Central memory CD4-positive, alpha-beta T cell (primary cell): ENCODE results near the gene PCARE.
A peak's percentile ranks its signal among the peaks of the same experiment; 100 is the strongest.
"Not testable (repeated sequence)": the region's sequence is repeated elsewhere in the genome, so short reads cannot be mapped to it uniquely, and the experiment has no call there.

Source experiments
- DNase-seq: peaks from one replicate; pipeline ENCODE4 v3.0.0; 2022
- total RNA-seq, 3 experiments: gene quantifications; one replicate each; lab custom pipeline; 2026; lab: John Stamatoyannopoulos, UW

PCARE gene
- 0 reads per million in 3 experiments for total RNA-seq

DNA sequence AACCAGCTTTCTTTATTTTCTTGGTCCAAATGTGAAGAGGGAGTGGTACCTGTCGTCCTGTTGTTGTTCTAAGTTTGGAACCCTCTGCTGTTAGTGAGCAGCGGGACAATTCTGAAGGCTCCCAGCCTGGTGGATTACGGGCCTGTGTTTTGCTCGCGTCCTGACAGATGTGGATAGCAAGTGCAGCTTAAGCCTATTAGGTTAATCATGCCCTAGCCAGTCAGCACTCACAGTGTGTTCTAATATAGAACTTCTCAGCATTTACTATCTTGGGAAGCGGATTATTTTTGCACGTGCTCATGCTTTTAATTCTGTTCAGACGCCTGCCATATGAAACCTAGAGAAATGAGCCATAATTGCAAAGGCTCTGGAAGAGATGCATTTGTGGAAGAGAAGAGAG is at the start of gene PCARE:
PCARE (minus strand) TSS at position 113 of the 400 bp plus-strand sequence. CDS start 262 bp downstream, outside the sequence.
- DNase-seq = no peak

DNA sequence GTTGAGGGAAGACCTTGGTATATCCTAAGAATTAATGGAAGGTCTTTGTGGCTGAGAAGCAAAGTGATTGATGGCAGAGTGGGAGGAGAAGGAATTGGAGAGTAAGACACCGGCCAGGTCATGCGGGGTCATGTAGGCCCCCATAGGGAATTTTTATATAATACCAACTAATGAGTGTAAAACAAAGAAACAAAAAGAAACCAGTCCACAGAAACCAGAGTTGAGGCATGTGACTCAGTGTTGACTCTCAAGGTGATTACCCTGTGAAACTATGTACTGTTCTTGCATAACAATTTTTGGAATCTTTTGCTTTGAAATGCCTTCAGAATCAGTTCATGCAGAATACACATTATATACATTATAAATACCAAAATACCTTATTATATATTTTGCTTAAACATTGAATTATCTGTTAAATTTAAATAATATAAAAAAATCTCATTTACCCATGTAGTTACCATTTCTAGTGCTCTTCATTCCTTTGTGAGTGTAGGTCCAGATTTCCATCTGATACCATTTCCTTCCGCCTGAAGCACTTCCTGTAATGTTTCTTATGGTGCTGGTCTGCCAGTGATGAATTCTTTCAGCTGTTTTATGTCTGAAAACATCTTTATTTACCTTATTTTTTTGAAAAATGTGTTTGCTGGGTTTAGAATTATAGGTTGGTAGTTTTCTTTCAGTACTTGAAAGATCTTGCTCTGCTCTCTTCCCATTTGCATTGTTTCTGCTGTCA is 49.5 kb upstream of the PCARE start:
- DNase-seq = no peak

DNA sequence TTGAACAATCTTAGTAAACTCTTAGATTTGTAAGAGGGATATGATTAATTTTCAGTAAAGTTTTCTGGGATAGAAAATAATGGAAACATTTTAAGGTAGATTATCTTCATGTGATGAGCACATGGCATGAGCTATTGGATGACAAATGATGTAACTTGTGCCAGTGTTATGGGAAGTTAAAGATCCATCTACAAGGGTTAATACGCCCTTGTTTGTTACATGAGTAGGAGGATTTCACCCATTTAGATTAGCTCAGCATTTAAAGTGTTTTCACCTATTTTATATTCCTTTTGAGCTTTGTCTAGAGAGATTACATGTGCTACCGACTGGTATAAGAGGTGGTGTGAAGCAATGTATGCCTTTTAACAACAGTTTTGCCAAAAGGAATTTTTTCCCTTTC is 46.5 kb upstream of the PCARE start:
- no peak for DNase-seq

DNA sequence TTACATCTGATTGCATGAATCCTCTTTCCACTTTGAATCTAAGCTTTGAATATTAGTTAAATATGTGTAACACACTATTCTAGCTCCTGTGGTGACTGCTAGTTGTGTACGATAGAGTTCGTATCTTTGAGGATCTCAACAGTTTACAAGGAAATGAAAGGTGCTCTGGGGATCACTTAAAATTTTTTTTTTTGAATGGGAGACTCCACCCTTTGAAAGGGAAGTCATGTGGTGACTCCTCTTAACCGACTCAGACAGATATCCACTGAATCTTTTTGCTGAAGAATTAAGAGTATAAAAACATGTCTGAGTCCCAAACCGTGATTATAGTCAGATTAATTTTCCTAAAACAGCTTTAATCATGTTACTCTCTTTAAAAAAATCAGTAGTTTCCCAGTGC is 44.9 kb upstream of the PCARE start:
- no peak for DNase-seq

DNA sequence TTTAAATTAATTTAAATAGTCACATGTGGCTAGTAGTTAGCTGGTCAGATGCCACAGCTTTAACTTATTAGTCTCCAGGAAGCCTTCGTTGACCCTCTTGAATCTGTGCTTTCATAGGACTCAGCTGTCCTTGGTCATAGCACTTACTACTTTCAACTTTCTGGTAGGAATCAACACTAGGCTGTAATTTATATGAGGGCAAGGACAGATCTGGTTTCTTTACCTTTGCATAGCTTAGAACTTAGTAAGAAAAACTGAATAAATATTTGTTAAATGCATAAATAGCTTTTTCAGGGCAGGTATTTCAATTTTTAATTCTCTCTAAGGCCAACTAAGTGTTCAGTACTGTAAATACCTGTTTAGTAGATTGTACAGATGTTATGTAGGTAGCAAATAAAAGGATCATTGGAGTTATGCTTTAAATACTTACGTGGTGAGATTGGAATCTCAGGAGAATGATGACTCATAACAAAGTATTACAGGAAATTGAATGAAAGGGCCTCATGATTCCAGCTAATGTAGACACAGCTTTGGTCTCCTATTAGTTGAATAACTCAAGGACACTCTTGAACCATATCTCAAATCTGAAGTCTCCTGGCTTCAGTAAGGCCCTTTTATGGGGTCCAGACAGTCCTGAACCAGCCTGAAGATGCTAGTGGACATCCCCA is 43.4 kb upstream of the PCARE start:
- no peak for DNase-seq

DNA sequence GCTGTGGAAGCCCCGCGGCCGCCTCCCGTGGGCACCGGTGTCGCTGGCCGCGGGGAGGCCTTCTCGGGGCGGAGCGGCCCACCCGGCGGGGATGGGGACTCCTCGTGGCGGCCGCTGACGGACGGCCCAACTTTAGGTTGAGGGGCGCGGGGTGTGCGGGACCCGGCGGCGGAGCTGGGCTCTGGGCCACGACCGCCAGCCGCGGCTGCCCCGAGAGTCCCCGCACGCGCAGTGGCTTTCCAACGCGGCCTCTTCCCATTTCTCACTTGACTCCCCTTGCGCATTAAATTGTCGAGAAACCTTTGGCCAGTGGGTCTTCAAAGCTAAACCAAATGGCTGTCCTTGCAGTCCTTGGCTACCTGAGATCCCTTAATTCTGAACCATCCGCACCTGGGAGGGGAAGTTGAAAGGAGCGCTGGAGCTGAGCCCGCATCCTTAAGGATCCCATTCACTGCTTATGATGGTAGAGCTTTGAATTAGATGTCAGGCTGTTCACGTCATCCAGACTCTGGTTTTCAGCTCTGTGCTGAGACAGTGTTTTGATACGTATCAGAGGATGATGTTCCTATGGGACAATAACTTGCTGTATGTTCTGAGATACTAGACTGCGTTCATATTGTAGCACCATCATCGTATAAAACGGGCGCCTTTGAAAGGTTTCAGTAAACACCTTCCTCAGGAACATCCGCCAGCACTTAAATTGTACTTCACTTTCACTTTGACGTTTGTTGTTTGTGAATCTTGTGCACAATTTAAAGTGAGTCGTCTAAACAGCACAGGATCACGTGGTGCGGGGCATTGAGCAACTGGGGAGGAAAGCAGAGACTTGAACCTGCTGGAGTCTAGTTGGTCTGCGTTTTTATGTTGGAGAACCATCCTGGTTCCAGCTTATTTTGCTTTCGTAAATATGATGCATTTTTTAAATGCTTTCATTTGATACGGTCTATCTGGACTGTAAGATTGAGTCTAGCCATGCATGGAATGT is 41.8 kb upstream of the PCARE start:
- DNase-seq = peak; percentile 73

DNA sequence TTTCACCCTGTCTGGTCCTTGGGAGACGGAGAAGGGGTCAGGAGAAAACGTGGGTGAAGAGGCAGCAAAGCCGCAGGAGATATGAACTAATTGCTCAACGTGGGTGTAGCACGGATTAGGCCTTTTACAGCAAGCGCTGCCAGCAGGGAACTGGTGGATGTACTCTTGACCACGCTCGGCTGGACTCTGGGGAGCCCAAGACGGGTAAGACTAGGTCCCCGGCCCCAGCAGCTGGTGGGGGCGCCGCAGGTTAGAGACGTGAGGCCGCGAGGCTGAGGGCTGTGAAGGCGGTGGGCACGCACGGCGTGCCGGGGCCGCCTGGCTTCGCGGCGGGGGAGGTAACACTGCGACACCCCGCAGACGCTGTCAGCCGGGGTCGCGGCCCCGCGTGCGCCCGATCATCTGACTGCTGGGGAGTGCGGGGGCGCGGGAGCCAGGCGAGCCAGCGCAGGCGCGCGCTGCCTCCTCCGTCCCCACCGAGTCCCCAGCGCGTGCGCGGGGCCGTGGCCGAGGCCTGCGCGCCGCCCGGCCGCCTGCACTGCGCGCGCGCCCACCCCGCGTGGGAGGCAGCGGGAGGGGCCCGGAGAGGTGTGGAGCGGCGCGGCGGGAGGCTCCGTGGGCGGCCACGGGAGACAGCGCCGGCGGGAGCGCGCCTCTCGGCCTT is 40.8 kb upstream of the PCARE start, which contains the start of gene CLIP4:
CLIP4 (plus strand) TSS at position 470 of the 664 bp plus-strand sequence. CDS start 5,974 bp downstream, outside the sequence.
- DNase-seq = peak; percentile 73

DNA sequence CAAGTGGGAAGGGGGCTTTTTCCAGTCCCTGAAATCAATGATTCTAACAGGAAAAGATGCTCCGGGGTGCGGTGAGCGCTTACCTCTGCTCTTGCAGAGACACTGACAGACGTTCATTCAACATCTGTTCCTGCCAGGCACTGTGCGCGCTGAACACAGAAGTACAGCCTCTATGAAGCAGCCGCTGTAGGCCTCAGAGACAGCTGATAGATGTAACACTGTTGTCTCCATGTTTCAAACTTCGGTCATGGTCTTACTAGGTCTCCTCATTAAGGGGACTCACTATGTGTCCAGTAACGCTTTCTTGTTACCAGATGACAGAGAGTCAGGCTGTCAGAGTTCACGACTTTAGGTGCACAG is 40.2 kb upstream of the PCARE start:
- no peak for DNase-seq

DNA sequence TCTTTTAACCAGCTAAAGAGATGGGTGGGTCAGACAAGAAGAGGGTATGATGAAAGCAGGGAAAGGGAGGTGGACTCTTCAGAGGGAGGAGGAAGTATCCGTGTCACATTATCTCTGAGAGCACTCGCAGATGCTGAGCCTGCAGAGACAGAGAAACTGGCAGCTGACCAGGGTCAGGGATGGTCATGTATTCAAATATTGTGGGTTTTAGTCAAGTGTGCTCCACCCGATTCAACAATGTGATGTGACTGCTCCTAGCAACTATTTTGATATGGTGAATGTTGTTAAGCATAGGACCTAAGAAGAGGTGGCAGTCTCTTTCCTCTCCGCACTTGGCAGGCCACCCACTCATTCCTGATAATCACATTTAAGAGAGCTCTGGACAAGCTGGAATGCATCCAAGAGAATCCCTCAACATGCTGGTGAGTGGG is 39.6 kb upstream of the PCARE start:
- no peak for DNase-seq

DNA sequence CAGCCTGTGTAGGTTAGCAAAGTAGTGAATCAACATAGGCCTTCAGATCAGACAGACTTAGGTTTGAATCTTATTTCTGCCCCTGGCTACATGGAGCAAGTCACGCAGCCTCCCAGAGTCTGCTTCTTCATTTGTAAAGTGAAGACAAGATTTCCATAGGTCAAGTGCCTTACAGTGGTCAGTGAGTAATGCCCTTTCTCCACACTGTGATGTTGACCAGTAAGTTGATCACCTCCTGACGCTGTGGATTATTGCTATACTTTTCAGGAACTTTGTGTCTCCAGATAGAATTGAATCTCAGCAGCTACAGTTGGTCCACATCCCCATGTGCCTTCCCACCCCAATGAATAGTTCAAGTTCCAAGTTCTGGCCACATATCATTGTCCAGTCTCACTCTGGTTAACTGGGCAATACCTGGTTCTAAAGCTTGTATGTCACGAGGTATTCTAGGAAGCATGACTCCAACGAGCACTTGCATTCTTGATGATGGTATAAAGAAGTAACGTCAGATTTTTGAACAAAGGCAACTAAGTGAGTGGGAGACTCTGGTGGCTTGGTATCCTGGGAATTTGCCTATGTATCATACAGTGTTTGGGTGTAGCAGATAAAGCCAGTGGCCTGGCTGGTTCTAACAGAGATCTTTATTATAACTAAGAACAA is 38.8 kb upstream of the PCARE start:
- DNase-seq = no peak

DNA sequence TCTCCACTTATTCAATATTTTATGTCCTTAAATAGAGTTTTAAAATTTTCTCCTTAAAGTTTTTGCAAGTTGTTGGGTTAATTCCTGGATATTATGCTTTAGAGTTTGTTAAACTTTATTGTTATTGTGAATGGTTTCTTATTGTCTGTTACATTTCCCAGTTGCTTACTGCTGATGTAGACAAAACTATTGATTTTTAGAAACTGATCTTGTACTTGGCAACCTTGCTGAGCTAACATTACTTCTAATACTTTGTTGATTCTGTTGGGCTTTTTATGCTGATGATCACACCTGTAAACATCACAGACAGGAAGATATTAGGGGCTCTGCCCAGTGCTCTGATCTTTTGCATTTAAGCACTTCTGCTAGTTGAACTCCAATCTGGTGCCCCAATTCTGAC is 38.1 kb upstream of the PCARE start:
- DNase-seq = no peak

DNA sequence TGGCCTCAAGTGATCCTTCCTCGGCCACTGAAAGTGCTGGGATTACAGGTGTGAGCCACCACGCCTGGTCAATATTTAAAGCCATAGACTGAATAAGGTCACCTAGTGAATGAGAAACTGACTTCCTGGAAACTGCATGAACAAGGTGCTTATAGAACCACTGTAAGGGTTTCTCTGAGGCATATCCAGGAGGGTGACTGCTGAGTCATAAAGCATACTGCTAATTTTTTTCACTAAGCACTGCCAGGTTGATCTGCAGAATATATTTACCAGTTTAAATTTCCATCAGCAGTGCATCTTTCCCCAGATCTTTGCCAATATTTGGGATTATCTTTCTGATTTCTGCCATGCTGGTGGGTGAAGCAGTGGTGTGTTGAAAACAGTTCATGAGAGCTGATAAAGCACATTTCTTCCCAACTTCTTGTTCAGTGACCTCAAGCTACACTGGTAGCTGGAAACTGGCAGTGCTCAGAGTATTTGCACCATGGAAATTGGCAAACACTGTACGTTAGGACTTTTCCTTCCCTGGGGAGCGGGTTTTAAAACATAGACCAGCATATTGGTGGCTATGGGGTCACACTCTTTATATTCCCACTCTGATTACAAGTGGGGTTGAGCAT is 36.7 kb upstream of the PCARE start:
- no peak for DNase-seq

DNA sequence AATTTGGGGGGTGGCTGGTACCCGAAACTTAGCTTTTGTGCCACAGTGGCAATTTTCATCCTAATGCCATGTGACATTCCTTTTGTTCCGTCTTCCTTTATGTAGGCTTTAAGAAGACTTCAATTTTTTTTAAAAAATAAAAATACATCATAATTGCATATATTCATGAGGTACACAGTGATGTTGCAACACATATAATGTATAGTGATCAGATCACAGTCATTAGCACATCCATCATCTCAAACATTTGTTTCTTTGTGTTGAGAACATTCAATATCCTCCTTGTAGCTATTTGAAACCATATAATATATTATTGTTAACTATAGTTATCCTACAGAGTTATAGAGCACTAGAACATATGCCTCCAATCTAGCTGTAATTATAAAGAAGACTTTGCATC is 34.9 kb upstream of the PCARE start:
- DNase-seq = no peak

DNA sequence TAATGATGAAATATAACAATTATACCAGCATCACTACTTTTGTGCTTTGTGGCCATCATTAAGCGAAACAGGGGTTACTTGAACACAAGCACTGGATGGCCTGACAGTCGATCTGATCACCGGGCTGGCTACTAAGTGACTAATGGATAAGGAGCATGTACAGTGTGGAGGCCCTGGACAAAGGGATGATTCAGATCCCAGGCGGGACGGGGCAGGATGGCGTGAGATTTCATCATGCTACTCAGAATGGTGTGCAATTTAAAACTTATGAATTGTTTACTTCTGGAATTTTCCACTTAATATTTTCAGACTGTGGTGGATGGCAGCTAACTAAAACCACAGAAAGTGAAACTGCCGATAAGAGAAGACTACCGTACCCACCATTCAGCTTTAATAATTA is 33.9 kb upstream of the PCARE start:
- no peak for DNase-seq

DNA sequence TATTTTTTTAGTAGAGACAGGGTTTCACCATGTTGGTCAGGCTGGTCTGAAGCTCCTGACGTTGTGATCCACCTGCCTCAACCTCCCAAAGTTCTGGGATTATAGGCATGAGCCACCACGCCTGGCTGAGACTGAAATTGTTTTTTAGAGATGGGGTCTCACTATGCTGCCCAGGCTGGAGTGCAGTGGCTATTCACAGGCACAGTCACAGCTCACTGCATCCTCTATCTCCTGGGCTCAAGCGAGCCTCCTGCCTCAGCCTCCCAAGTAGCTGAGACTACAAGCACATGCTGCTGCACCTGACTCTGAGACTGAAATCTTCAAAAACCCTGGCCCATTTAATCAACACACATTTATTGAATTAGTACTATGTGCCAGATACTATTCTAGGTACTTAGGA is 33.2 kb upstream of the PCARE start:
- not testable (repeated sequence) for DNase-seq

DNA sequence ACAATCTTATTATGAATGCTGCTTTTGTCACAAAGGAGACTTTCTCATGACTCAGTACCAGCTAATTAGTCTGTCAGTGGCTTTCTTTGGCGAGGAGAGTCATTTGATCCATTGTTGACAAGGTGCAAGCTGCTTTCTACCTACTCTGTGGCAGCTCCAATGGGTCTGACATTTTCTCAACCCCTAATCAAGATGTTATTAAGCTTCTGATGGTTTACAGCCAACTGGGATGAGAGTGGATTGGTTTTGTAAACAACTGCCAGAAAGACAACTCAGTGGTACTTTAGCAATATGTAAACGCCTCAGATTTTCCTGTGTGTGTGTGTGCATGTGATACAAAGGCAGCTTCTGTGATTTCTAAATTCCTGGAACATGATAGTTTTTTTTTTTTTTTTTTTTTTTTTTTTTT is 32.7 kb upstream of the PCARE start:
- DNase-seq = no peak

DNA sequence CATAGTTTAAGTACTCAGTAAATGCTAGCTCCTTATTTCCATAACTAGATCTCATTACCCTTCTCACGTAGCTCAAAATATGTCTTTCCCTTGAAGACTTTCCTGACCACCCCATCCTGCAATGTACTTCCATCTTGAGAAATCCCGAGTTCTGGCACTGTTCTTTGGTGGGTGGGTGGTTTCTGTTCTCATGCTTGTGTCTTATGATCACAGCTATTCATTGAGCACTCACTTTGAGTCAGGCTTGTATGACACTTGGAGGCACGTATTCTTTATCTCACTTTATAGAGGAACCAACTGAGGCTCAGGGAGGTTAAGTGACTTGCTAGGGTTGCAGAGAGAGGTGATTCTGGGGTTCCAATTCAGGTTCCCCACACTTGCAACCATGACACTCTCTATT is 31.9 kb upstream of the PCARE start:
- no peak for DNase-seq

DNA sequence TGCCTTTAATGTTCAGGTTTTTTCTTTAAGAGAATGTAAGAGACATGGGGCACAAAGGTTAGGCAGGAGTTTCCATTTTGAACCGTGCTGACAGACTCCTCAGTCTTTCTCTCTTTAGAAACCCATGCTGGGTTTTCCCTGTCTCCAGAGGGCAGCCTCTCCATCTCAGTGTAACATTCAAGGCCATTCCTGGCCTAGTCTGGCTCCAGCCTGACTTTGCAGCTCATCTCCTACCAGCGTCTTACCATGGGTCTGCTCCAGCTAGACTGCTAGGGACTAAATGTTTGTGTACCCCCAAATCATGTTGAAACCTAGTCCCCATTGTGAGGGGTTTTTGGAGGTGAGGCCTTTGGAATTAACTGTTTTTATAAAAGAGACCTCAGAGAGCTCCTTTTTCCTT is 31.1 kb upstream of the PCARE start:
- no peak for DNase-seq

DNA sequence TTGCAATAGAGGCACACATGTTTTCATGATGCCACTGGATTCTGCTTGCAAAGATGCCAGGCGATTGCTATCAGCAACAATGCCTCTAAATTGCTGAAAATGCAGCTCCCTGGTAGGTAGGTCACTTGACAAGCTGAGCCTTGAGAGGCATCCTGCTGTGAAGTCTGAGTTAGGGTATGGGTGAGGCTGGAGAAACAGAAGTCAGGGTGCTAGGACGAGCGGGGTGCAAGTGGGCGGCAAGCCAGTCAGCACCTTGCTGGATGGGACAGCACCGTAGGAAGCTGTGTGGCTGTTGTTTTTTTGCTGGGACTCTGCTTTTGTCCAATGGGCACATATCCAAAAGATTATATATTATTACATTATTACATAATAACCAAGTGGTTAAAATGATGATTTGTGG is 30.4 kb upstream of the PCARE start:
- DNase-seq = no peak

DNA sequence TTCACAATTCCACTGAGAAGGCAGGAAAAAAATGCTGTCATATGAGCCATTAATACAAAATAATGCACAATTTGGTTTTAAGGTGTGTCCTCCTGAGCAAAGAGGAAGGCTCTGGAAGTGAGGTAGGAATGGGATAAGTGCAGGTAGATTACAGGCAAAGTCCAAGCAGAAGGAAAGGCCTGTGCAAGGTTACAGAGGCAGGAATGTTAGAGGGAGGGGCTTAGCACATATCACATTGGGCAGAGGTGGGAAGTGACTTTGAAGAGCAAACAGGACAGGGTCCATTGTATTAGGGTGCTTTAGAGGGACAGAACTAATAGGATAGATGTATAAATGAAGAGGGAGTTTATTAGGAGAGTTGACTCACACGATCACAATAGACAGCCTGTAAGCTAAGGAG is 26.2 kb upstream of the PCARE start:
- no peak for DNase-seq

DNA sequence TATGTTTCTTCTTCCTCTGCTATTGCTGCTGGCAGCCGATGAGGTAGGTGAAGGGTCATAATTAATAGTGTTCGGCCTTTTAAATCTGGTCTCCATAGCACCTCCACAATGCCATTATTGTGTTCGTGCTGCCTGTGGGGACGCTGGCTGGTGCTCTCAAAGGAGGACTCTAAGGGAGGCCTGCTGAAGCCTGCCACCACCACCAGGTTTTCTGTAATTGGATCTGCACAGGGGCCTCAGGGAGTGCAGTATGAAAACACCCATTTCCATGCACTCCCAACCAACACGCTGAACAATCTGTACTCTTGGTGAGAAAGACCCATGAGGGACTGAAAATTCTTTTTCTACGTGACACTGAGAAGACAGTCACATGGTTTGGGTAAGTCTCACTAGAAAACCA is 23.2 kb upstream of the PCARE start:
- DNase-seq = no peak

DNA sequence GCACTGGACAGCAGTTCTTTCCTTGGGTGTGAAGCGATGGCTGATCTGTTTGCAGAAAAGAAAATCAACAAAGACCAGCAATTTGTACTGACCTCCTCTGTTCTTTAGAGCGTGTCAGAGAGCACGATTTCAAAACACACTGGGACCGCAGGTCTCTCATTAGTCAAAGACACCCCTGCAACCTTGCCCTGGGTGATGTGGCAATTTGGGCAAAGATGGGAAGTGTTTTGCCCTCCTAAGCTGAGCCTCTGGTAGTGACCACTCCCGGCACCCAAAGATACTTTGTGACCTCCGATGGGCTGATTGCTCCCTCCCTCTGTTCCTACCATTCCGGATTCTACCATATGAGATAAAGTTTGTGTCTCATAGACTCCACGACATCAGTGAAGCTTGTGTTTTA is 22.6 kb upstream of the PCARE start:
- no peak for DNase-seq
